MM.1S (cell line): Measurements from ENCODE around the gene CCR2.

Experiments used
- DNase-seq: peaks from one replicate; pipeline ENCODE4 v3.0.0-alpha.2; 2015
- H2AFZ ChIP-seq: fragments of 300-600 bp; sonication (generic); 2 replicates; pipeline ENCODE4 v1.6.0; 2016; ENCODE audit warnings: antibody characterized with exemption, low read length
- H3F3A ChIP-seq: fragments of 300-600 bp; sonication (generic); 2 replicates; pipeline ENCODE4 v1.6.1; 2016; ENCODE audit warnings: mild to moderate bottlenecking, antibody characterized with exemption, low read length, moderate library complexity, mixed read lengths; ENCODE audit not compliant: insufficient read depth
- H3K27ac ChIP-seq: fragments of 300-600 bp; sonication (generic); 2 replicates; pipeline ENCODE4 v1.5.1; 2016; ENCODE audit warnings: mild to moderate bottlenecking, low read length
- H3K27me3 ChIP-seq: fragments of 300-600 bp; sonication (generic); replicated peaks from 2 replicates; pipeline ENCODE4 v1.6.0; 2016; ENCODE audit warnings: low read length; ENCODE audit not compliant: insufficient read depth
- H3K36me3 ChIP-seq: fragments of 300-600 bp; sonication (generic); replicated peaks from 2 replicates; pipeline ENCODE4 v1.6.1; 2016; ENCODE audit warnings: mild to moderate bottlenecking, low read length, mixed read lengths; ENCODE audit not compliant: insufficient read depth
- H3K4me1 ChIP-seq: fragments of 300-600 bp; sonication (generic); 2 replicates; pipeline ENCODE4 v1.6.1; 2016; ENCODE audit warnings: low read length, mixed read lengths
- H3K4me2 ChIP-seq: fragments of 300-600 bp; sonication (generic); 2 replicates; pipeline ENCODE4 v1.6.0; 2016; ENCODE audit warnings: low read depth, low read length
- H3K4me3 ChIP-seq: fragments of 300-600 bp; sonication (generic); 2 replicates; pipeline ENCODE4 v1.5.1; 2016; ENCODE audit warnings: low read length, mixed read lengths
- H3K79me2 ChIP-seq: fragments of 300-600 bp; sonication (generic); 2 replicates; pipeline ENCODE4 v1.6.1; 2016; ENCODE audit warnings: mixed run types, low read length, mixed read lengths
- H3K9ac ChIP-seq: fragments of 300-600 bp; sonication (generic); 2 replicates; pipeline ENCODE4 v1.6.1; 2016; ENCODE audit warnings: low read length, mixed read lengths
- H3K9me2 ChIP-seq: fragments of 300-600 bp; sonication (generic); replicated peaks from 2 replicates; pipeline ENCODE4 v1.6.1; 2016; ENCODE audit warnings: mild to moderate bottlenecking, low read length, mixed read lengths; ENCODE audit not compliant: insufficient read depth
- H3K9me3 ChIP-seq: fragments of 300-600 bp; sonication (generic); replicated peaks from 2 replicates; pipeline ENCODE4 v1.6.1; 2016; ENCODE audit warnings: mild to moderate bottlenecking, low read length, mixed read lengths; ENCODE audit not compliant: insufficient read depth
- H4K20me1 ChIP-seq: fragments of 300-600 bp; sonication (generic); 2 replicates; pipeline ENCODE4 v1.6.1; 2016; ENCODE audit warnings: mild to moderate bottlenecking, low read length, moderate library complexity, mixed read lengths; ENCODE audit not compliant: insufficient read depth
- CTCF ChIP-seq: fragments of 300-600 bp; sonication (generic); IDR thresholded peaks from 2 replicates; pipeline ENCODE4 v1.5.1; 2016; ENCODE audit warnings: antibody characterized with exemption, low read length, mixed read lengths
- EZH2 ChIP-seq: fragments of 300-600 bp; sonication (generic); optimal IDR thresholded peaks from 2 replicates; pipeline ENCODE3; 2017; ENCODE audit warnings: low read depth, mild to moderate bottlenecking, antibody characterized with exemption, low read length, mixed read lengths
- EZH2phosphoT487 ChIP-seq: fragments of 300-600 bp; sonication (generic); IDR thresholded peaks from 2 replicates; pipeline ENCODE4 v1.6.1; 2018; ENCODE audit warnings: antibody characterized with exemption, low read length

Gene CCR2

GRCh38 chr3:46406443-46406787, 52.5 kb downstream of the CCR2 start:
- H3K9me3 ChIP-seq: no peaks in the 10 kb centered on the region
- no peak overlapping the region for H3K4me2 ChIP-seq
- no peaks in the 10 kb centered on the region for H3K27me3 ChIP-seq
- no peak overlapping the region for H3K27ac ChIP-seq
- no peaks in the 10 kb centered on the region for H3K9me2 ChIP-seq
- H3K9ac ChIP-seq: no peak overlapping the region
- TF ChIP-seq CTCF: no peak
- TF ChIP-seq EZH2: no peak
- TF ChIP-seq EZH2phosphoT487: no peak
- H3K36me3 ChIP-seq: no peaks in the 10 kb centered on the region
- no peak overlapping the region for H2AFZ ChIP-seq
- no peak for DNase-seq
- no peaks in the 10 kb centered on the region for H4K20me1 ChIP-seq
- H3F3A ChIP-seq: no peaks in the 10 kb centered on the region
- H3K79me2 ChIP-seq: no peaks in the 10 kb centered on the region
- no peak overlapping the region for H3K4me3 ChIP-seq
- H3K4me1 ChIP-seq: peaks cover 22% of the 10 kb centered on the region

GRCh38 chr3:46406788-46407611, 53.1 kb downstream of the CCR2 start, which contains the start of the genes CCR5AS and CCRL2:
Gene CCR5AS (minus strand): TSS chr3:46407066.
Gene CCRL2 (plus strand): TSS chr3:46407259. CDS start chr3:46408080, 821 bp downstream.
- no peaks in the 10 kb centered on the region for H3F3A ChIP-seq
- H3K4me2 ChIP-seq: peak within 1 kb of the TSS; percentile 20
- TF ChIP-seq CTCF (no peak), EZH2 (no peak), EZH2phosphoT487 (no peak)
- H3K9me3 ChIP-seq: no peaks in the 10 kb centered on the region
- H3K4me1 ChIP-seq: peaks cover 22% of the 10 kb centered on the region
- no peak within 1 kb of the TSS; the same call in 1 of the 2 replicates for H3K27ac ChIP-seq
- no peaks in the 10 kb centered on the region for H3K9me2 ChIP-seq
- H4K20me1 ChIP-seq: no peaks in the 10 kb centered on the region
- peak; percentile 37 for DNase-seq
- no peaks in the 10 kb centered on the region for H3K27me3 ChIP-seq
- peak within 1 kb of the TSS; percentile 9; the same call in 1 of the 2 replicates for H3K9ac ChIP-seq
- H3K4me3 ChIP-seq: peak within 1 kb of the TSS; percentile 8; the same call in 1 of the 2 replicates
- H2AFZ ChIP-seq: peak within 1 kb of the TSS; percentile 49; the same call in 1 of the 2 replicates
- H3K79me2 ChIP-seq: no peaks in the 10 kb centered on the region
- H3K36me3 ChIP-seq: no peaks in the 10 kb centered on the region

- Histone ChIP-seq H3K36me3 (no peaks in the 10 kb centered on the region), H3K9me3 (no peaks in the 10 kb centered on the region), H3F3A (no peaks in the 10 kb centered on the region), H3K4me3 (no peak overlapping the region), H4K20me1 (no peaks in the 10 kb centered on the region), H3K4me1 (peaks cover 29% of the 10 kb centered on the region), H3K27me3 (no peaks in the 10 kb centered on the region), H2AFZ (0 out of 2 replicates have a peak overlapping the region, but pooled peaks have one; percentile 6), H3K79me2 (no peaks in the 10 kb centered on the region), H3K9ac (no peak overlapping the region), H3K4me2 (peak overlapping the region; percentile 20; the same call in 1 of the 2 replicates), H3K9me2 (no peaks in the 10 kb centered on the region), H3K27ac (no peak overlapping the region)
- TF ChIP-seq CTCF (no peak), EZH2 (no peak), EZH2phosphoT487 (no peak)
- no peak for DNase-seq
These were observed 54.1 kb downstream of the CCR2 start for GRCh38 chr3:46407970-46408369.
